ENCODE data around the gene ATP9B. TPM values are rescaled to one million over a fixed set of nuclear protein-coding genes. Genes with fewer than 3 reads are reported as not detected.

Gene ATP9B
- total and polyA plus RNA-seq, 10 of the 15 experiments (the other 5 are each of a cell fraction or from before 2014, with no cell fraction given): 0.74 to 20.7 (median 12.9) TPM

DNA sequence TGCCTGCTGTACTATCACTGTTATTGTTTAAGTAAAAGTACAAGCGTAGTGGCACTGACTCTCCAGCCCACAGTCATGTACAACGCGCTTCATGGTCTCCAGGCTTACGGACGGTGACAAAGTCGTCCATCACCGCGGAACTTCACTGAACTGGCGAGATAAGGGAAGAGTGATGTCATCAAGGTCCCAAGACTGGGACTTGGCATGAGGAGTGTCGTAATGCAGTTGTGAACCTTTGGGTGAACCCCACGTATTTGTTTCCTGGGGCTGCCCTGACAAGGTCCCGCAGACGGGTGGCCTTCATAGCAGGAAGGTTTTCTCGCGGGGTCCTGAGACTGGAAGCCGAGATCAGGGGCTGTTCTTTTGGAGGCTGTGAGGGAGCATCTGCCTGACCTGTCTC is 343.8 kb downstream of the ATP9B start:
- no peak for FAIRE-seq
- ChIA-PET CTCF (no interaction called here), SMC1A (ENCODE audit: uncharacterized antibody, unreplicated experiment) (interaction anchor here (1.6 kb wide), 1 partner anchor 53 kb away, joined by 3 read pairs; no protein-coding TSS in a partner anchor), POLR2A (no interaction called here), RAD21 (ENCODE audit: unreplicated experiment) (no interaction called here)
- WGBS (ENCODE audit: insufficient coverage, insufficient replicate concordance, low lambda C conversion rate, missing lambda C conversion rate): 98% methylated on average over 16 of the region's 16 CpGs
- H3K4me3 ChIP-seq: no peak overlapping the region
- no peak overlapping the region for H2AFZ ChIP-seq (ENCODE audit: control insufficient read depth, low read depth, low read length)
- H3K79me2 ChIP-seq (ENCODE audit: control insufficient read depth, insufficient read depth, low read length): no peaks in the 10 kb centered on the region
- ATAC-seq: no peak
- no peaks in the 10 kb centered on the region for H4K20me1 ChIP-seq (ENCODE audit: control insufficient read depth, insufficient read depth)
- intact Hi-C loops (cut with micrococcal nuclease; ENCODE audit: unreplicated experiment) (no loop called here), in situ Hi-C loops (cut with MboI) (no loop called here)
- no TSS peak for BruUV-seq (replicated peaks)
- H3K9me3 ChIP-seq (replicated peaks; ENCODE audit: control insufficient read depth, insufficient read depth, low read length): no peaks in the 10 kb centered on the region
- peaks cover 0 to 8% of the 10 kb centered on the region in 2 experiments; a peak in 2 of 4 replicates for H3K36me3 ChIP-seq (ENCODE audit: control insufficient read depth in 2 of 2, insufficient read depth in 2 of 2, low read length in 1 of 2)
- H3K27ac ChIP-seq (ENCODE audit: control insufficient read depth, insufficient read depth): no peak overlapping the region
- H3K27me3 ChIP-seq (replicated peaks in 1 of 2; ENCODE audit: control insufficient read depth in 2 of 2, insufficient read depth in 2 of 2, low read length in 1 of 2): no peaks in the 10 kb centered on the region
- no peak for TF ChIP-seq ZNF274 (IDR thresholded peaks at IDR 0.05; ENCODE audit: insufficient read depth, insufficient read length)
- TF ChIP-seq, protein P1, sequence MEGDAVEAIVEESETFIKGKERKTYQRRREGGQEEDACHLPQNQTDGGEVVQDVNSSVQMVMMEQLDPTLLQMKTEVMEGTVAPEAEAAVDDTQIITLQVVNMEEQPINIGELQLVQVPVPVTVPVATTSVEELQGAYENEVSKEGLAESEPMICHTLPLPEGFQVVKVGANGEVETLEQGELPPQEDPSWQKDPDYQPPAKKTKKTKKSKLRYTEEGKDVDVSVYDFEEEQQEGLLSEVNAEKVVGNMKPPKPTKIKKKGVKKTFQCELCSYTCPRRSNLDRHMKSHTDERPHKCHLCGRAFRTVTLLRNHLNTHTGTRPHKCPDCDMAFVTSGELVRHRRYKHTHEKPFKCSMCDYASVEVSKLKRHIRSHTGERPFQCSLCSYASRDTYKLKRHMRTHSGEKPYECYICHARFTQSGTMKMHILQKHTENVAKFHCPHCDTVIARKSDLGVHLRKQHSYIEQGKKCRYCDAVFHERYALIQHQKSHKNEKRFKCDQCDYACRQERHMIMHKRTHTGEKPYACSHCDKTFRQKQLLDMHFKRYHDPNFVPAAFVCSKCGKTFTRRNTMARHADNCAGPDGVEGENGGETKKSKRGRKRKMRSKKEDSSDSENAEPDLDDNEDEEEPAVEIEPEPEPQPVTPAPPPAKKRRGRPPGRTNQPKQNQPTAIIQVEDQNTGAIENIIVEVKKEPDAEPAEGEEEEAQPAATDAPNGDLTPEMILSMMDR (IDR thresholded peaks at IDR 0.05 in 2 of 3, conservative IDR thresholded peaks at IDR 0.05 in 1 of 3; ENCODE audit: control insufficient read depth in 2 of 3, extremely low read depth in 1 of 3, insufficient read depth in 1 of 3, low read depth in 3 of 3, low read length in 3 of 3): no peak
- no peak for TF ChIP-seq SRF (IDR thresholded peaks at IDR 0.05; ENCODE audit: low read depth in 2 of 2, low read length in 2 of 2)
- TF ChIP-seq, protein P2, sequence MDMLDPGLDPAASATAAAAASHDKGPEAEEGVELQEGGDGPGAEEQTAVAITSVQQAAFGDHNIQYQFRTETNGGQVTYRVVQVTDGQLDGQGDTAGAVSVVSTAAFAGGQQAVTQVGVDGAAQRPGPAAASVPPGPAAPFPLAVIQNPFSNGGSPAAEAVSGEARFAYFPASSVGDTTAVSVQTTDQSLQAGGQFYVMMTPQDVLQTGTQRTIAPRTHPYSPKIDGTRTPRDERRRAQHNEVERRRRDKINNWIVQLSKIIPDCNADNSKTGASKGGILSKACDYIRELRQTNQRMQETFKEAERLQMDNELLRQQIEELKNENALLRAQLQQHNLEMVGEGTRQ (IDR thresholded peaks at IDR 0.05; ENCODE audit: borderline replicate concordance, low read depth, low read length): no peak
- TF ChIP-seq ESRRA (IDR thresholded peaks at IDR 0.05; ENCODE audit: low read length): no peak
- TF ChIP-seq, protein P3, sequence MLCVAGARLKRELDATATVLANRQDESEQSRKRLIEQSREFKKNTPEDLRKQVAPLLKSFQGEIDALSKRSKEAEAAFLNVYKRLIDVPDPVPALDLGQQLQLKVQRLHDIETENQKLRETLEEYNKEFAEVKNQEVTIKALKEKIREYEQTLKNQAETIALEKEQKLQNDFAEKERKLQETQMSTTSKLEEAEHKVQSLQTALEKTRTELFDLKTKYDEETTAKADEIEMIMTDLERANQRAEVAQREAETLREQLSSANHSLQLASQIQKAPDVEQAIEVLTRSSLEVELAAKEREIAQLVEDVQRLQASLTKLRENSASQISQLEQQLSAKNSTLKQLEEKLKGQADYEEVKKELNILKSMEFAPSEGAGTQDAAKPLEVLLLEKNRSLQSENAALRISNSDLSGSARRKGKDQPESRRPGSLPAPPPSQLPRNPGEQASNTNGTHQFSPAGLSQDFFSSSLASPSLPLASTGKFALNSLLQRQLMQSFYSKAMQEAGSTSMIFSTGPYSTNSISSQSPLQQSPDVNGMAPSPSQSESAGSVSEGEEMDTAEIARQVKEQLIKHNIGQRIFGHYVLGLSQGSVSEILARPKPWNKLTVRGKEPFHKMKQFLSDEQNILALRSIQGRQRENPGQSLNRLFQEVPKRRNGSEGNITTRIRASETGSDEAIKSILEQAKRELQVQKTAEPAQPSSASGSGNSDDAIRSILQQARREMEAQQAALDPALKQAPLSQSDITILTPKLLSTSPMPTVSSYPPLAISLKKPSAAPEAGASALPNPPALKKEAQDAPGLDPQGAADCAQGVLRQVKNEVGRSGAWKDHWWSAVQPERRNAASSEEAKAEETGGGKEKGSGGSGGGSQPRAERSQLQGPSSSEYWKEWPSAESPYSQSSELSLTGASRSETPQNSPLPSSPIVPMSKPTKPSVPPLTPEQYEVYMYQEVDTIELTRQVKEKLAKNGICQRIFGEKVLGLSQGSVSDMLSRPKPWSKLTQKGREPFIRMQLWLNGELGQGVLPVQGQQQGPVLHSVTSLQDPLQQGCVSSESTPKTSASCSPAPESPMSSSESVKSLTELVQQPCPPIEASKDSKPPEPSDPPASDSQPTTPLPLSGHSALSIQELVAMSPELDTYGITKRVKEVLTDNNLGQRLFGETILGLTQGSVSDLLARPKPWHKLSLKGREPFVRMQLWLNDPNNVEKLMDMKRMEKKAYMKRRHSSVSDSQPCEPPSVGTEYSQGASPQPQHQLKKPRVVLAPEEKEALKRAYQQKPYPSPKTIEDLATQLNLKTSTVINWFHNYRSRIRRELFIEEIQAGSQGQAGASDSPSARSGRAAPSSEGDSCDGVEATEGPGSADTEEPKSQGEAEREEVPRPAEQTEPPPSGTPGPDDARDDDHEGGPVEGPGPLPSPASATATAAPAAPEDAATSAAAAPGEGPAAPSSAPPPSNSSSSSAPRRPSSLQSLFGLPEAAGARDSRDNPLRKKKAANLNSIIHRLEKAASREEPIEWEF (IDR thresholded peaks at IDR 0.05; ENCODE audit: insufficient replicate concordance, low read depth, low read length): no peak
- H3K4me1 ChIP-seq (ENCODE audit: control insufficient read depth, insufficient read depth, low read length): peaks cover 5% of the 10 kb centered on the region; the same call in 1 of the 2 replicates
- no peak for DNase-seq (ENCODE audit: low read depth, low spot score)
- H3K9ac ChIP-seq (ENCODE audit: control insufficient read depth, insufficient read depth, low read length): no peak overlapping the region
- no peak overlapping the region for H3K4me2 ChIP-seq (ENCODE audit: control insufficient read depth, insufficient read depth)
